Cerebellar nuclear complex (tissue), 1 donor: ENCODE data around the gene SPRY4.
A peak's percentile ranks its signal among the peaks of the same experiment; 100 is the strongest.
"Not testable (repeated sequence)": the region's sequence is repeated elsewhere in the genome, so short reads cannot be mapped to it uniquely, and the experiment has no call there.

Experiments
- DNase-seq, 2 experiments: peaks; one replicate each; lab custom pipeline; 2025; lab: John Stamatoyannopoulos, UW

The SPRY4 gene, protein sequence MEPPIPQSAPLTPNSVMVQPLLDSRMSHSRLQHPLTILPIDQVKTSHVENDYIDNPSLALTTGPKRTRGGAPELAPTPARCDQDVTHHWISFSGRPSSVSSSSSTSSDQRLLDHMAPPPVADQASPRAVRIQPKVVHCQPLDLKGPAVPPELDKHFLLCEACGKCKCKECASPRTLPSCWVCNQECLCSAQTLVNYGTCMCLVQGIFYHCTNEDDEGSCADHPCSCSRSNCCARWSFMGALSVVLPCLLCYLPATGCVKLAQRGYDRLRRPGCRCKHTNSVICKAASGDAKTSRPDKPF

DNA sequence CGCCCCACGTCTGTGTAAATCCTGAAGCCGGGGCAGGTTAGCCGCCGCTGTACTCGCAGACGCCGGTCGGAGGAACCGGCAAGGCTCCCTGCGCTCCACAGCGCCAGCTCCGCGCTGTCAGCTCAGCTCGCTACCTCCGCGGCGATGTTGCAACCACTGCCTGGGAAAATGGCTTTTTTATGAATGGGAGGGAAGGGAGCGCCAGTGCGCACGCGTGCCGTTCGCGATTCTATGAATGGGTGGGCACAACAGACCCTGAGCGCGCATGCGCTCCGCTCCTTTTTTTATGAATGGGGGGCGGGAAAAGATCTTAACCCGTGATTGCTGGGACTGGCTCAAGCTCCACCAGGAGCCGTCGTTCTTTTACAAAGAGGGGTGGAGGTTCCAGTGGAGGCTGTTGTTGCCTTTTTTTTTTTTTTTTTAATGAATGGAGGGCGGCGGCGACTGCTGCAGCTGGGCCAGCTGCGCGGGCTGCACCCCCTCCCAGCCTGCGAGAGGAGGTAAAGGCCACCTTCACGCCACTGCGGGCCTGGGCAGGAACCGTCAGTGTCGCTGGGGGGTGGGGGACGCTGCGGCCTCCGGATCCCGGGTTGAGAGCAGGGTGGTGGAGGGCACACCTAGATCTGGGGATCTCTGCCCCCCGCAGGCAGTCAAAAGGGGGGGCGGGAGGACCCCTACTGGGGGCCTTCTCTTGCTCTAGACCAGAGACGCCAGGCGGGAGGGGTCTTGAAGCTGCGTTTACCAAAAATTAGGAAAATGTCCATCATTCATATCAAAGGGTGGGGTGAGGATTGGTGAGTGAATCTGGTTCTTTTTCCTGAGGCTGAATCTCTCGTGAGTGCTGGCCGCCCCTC, at the start of gene SPRY4:
Gene SPRY4 (minus strand): TSS at position 151 of the 854 bp plus-strand sequence. CDS start 9,913 bp downstream, outside the sequence.
- DNase-seq = peak in 1 of 2 experiments; percentile 77

DNA sequence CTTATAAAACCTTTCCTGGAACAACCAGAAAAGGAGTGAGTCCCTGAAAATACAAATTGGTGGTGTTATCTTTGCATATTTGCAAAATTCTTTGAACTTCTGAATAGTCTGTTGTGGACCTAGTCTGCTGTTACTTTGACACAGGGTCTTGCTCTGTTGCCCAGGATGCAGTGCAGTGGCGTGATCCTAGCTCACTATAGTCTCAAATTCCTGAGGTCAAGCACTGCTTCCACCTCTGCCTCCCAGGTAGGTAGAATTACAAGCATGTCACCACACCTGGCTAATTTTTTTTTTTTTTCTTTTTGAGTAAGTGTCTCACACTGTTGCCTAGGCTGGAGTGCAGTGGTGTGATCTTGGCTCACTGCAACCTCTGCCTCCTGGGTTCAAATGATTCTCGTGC, 43.7 kb upstream of the SPRY4 start:
- no peak for DNase-seq

DNA sequence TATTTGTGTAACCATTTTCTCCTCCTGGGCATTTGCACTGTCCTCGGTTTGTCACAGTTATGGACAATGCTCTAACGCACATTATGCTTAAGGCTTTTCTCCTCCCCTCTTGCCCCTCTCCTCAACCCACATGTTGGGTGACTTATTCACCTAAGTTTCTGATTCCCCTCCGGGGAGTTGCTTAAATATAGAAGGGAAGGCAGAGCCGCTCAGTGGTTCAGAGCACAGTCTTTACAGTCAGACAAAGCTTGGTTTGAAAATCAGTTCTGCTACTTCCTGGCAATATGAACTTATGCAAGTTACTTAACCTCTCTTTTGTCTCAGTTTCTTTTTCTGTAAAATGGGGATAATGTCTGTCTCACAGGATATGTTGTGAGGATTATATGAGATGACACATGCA, 41.2 kb upstream of the SPRY4 start:
- no peak for DNase-seq

DNA sequence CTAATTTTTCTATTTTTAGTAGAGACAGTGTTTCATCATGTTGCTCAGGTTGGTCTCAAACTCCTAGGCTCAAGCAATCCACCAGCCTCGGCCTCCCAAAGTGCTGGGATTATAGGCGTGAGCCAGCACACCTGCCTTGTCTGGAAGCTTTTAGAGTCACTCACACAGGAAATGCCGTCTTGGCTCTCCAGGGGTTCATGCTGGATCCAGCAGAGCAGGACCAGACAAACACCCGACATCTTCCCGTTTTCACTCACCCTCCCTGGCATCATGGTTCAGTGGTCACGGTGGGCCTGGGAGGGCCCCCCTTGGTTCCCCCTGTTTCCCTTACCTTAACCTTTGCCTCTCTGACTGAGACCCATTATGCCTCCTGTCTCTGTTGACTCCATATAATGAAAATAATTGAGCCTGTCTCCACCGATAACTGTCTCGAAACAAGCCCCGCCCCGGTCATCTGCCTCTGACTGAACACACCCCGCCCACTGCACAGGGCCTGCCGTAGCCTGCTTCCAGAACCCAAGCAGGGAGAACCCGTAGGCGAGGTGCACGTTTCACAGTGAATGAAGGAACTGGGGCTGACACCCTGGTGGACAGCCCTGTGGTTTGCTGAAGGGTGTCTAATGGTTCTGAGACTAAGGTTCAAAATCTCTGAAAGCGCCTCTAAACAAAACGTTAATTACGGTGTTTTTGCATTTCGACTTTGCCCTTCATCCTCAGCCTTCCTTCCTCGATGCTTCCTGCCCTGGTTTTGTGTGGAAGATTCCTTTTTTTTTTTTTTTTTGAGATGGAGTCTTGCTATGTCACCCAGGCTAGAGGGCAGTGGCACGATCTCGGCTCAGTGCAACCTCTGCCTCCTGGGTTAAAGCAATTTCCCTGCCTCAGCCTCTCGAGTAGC, 39.7 kb upstream of the SPRY4 start:
- no peak for DNase-seq

DNA sequence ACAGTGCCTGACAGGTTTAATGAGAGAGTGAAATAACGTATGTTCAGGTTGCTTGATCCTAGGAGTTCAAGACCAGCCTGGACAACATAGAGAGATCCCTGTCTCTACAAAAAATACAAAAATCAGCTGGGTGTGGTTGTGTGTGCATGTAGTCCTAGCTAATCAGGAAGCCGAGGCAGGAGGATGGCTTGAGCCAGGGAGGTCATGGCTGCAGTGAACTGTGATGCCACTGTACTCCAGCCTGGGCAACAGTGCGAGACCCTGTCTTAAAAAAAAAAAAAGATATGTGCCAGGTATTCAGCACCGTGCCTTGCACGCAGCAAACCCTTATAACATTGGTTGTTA, 38.8 kb upstream of the SPRY4 start:
- no peak for DNase-seq

DNA sequence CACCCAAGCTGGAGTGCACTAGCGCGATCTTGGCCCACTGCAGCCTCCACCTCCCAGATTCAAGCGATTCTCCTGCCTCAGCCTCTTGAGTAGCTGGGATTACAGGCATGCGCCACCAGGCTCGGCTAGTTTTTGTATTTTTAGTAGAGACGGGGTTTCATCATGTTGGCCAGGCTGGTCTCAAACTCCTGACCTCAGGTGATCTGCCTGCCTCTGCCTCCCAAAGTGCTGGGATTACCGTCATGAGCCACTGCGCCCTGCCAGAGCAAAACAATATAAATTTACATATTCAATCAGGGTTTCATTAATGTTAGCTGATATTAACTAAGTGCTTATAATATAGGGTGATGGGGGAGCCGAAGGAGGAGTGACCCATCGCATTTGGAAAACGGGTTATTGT, 37.4 kb upstream of the SPRY4 start:
- not testable (repeated sequence) for DNase-seq

DNA sequence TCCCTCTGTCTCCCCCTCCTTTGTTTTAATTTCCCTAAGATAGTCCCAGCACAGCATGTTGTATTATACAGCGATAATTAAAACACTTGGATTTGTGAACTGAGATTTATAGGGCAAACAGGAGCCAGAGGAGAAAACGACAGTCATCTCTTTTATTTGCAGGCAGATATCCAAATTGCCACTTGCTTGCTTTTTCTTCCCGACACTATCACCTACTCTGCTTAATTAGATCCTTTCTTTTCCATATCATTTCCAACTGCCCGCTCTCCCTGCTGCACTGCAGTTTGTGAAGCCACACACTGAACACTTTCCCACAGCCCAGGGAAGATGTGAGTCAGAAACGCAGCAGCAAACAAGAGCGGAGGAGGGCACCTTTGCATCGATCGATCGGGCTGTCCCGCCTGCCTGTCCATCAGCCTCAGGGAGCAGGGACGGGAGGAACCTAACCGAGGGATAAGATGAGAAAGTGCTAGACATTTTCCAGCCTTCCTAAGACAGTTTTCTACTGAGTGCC, 35.8 kb upstream of the SPRY4 start:
- no peak for DNase-seq

DNA sequence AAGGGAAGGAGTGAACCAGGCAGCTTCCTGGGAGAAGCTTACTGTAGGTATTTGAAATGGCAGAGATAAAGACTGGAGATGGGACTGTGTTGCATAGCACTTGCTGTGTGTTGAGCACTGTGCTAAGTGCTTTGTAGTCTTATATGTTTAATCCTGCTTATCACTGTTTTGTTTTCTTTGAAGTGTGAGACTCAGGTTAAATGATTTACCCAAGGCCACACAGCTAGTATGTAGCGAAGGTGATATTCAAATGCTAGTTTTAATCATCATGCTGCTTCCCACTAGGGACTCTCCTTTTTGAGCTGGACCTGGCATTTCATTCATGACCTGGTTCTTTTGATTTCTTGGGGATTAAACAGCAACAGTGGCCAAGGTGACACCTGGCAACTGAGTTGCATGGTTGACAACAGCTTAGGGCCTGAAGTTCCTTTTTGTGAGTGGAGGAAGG, 35.3 kb upstream of the SPRY4 start:
- no peak for DNase-seq

DNA sequence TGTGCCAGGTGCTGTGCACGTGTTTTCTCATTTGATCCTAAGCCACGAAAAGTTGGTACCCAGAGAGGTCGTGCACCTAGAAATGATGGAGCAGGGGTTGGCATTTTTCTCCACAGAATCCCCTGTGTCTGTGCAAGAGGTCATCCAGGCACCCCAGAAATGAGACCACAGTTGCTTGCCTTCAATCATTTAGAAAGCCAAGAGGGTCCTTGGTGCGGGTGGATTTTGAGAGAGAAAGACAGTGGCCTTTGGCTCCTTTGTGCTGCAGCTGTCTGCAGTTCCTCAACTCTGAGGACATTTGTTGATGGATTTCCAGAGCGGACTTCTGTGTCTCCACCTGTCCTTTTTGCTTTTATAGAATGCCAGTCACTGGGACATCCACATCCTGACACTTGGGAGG, 33.8 kb upstream of the SPRY4 start:
- no peak for DNase-seq

DNA sequence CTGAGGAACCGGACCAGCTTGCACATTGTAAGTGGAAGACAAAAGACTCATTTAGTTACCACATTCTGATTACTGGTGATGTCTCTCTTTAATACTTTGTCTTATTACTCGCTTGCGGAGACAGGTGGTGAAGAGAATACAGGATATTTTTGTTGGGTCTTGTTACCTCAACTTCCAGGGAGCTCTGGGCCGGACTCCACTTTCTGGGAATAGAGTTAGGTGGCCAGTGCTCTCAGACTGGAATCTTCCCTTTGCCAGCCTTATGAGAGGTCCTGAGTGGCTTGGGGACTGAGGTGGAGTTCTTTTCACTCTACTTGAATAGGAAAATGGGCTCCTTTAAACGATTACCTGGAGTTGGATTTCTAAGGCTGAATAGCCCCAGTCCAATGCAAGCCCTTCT, 33.3 kb upstream of the SPRY4 start:
- DNase-seq = no peak

DNA sequence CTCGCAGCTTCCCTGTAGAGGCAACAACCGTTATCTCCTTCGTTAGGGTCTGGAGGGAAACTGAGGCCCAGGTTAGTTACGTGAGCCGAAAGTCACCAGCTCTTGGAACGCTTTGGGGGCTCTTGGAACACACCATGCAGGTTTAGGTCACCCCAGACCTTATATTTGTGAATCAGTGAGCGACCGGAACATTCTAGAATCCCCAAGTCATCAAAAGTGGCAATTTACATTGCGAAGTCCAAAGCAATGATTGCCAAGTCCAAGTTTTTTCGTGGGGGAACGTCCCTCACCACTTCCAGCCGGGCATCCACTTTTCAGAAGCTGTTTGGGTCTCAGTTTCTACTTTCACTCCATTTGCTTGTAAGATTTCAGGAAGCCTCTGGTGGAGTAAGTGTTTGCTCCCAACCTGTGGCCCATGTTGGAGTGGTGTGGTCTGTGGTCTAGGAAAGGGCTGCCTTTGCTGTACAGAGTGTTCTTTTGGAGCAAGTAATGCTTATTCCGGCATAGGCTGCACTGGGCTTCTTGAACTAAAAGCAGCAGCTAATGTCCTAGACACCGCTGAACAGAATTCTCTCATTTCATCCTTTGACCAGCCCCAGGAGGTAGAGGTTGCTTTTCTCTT, 32.8 kb upstream of the SPRY4 start:
- no peak for DNase-seq

DNA sequence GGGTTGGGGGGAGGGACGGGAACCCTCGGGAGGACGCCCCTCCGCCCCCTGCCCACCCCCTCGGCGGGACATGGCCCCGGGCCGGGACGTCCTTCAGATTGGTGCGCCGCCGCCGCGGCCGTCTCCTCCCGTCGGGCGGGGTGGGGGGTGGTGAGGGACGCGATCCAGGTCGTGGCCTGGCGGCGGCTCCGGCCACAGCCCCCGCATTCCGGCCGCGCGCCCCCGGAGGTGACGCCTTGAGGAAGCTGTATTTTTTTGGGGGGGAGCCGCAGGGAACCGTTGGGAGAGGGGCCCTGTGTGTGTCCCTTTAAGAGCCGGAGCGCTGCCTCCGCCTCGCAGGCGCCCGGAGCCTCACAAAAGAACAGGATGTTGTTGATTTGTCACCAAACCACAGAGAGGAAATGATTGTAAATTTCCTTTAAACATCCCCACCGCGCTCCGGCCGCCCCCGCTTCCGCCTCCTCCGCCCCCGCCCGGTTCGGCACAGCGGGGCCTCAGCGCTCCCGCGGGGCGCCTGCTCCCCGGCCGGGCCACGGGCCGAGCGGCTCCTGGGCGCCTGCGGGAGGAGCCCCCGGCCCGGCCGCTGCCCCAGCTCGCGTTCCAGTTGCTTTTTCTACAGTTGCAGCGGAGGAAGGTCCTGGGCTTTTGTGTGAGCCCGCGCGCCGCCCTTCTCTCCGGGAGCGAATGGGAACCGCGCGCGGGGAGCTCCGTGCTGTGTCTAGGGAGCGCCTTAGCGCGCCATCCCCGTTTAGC, 32.1 kb upstream of the SPRY4 start:
- peak in 1 of 2 experiments; percentile 2 for DNase-seq

DNA sequence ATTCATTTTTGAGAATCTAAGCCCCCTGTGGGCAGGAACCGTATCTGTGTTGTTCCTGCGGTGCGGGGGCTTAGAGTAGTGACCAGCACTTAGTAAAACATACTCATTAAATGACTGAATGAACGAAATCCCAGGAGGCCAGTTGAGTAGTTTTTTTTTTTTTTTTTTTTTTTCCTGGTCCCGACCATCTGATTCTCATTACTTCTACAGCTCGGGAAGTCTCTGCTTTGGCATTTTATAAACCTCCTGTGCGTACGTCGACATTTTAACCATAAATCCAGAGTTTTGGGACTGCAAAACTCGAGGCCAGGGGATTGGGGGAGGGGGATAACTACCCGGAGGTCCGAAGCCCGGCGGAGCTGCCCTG, 31.5 kb upstream of the SPRY4 start:
- DNase-seq = no peak

DNA sequence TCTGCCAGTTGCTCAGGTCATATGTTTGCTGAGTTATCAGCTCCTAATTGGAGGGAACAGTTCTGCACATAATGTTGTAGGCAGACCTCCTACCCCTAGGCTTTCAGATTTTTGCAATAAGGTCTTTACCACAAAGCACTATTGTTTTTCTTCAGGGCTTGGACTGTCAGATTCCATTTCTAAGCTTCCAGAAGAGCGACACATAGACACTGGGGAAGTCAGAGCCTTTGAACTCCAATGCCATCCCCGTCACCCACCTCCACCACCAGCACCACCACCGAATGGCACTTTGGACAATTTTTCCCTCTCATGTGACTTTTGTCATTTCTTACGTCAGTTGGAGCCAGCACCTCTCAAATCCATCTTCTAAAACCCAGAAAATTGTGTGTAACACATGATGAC, 28.3 kb upstream of the SPRY4 start:
- no peak for DNase-seq

DNA sequence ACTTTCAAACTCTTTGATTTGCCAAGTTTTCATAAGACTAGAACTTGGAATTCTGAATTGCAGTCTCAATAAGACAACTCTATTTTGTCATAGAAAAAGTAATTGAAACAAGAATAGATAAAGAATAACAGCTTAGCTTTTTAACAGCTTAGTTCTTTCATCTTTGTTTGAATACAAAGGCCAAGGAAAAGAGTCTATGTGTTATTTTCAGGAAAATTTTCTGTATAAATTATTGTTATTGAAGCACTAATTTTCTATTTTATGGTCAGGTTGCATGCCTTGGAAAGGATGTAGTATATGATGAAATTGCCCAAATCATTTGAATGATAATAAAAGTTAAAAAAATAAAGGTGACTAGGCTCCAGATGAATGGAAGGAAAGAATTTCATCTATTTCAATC, 25.2 kb upstream of the SPRY4 start:
- DNase-seq = no peak

DNA sequence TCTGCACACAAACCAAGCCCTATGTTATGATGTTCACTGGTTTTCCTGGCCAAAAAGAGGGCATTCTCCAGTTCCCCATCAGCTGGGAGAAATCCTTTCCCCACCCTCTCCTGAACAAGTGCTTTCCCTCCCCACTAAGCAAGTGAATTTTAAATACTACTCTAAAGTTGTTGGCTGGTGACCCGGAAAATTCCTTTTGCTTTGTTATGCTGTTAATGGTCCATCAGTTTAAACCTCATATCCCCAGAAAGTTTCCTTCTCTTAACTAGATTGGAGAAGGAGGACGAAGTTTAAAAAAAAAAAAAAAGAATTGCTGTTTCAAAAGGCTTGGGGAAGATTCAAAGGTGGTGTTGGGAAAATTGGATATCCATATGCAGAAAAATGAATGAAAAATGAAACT, 21.9 kb upstream of the SPRY4 start:
- no peak for DNase-seq

DNA sequence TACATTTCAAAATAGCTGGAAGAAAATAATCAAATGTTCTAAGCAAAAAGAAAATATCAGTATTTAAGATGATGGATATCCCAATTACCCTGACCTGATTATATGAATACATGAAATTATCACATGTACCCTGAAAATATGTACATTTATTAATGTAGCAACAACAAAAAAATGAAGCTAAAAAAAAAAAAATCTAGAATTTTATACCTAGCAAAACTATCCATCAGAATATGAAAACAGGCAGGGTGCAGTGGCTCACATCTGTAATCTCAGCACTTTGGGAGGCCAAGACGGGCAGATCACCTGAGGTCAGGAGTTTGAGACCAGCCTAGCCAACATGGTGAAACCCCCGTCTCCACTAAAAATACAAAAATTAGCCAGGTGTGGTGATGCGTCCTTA, 20.1 kb upstream of the SPRY4 start:
- DNase-seq = not testable (repeated sequence)

DNA sequence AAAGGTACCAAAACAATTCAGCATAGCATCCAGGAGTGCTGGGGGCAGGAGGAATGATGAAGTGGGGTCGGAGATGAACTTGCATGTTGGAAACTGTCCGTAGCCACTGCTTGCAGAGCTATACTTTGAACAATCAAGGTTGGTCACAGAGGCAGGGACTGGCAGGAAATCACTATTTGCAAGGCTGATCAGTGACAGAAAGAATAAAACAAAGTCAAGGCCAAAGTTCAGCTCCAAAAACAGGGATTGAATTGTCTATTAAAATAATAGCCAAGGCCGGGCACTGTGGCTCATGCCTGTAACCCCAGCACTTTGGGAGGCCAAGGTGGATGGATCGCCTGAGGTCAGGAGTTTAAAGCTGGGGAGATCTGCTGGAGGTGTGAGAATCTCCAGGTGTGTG, 18.7 kb upstream of the SPRY4 start:
- DNase-seq = no peak

DNA sequence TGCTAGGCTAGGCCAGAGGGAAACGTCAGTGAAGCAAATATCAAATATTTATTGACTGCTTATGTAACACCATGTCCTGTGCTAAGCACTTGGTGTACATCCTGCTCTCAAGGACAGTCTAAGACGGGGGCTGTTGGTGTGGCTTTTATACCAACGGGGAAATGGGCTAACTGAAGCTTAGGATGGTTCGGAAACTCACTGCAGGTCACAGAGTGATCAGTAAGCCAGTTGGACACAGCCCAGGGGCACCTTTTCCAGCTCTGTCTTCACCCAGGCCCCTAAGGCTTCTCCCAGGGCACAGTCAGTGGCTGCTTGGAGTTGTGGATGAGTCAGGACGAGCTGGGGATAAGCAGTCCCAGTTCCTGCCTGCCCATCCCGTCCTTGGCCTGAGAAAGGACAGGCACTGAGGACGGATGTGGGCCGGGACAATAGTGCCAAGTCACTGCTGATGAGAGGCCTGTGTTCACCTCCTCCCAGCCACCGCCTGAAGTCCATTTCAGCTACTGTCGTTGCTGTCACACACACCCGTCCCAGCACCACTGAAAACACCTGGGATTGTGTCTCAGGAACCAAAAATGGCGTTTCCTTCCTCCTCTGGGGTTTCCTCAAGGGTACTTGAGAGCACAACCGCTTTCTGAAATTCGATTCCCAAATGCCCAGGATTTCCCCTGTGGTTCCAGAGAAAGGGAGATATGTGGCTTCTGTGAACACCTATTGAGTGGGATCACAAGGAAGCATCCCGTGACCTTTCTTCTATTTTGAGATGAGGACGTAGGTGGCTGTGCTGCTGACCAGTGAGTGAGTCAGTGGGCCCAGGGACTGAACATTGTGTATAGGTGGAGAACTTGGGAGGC, 17.5 kb upstream of the SPRY4 start:
- DNase-seq = no peak

DNA sequence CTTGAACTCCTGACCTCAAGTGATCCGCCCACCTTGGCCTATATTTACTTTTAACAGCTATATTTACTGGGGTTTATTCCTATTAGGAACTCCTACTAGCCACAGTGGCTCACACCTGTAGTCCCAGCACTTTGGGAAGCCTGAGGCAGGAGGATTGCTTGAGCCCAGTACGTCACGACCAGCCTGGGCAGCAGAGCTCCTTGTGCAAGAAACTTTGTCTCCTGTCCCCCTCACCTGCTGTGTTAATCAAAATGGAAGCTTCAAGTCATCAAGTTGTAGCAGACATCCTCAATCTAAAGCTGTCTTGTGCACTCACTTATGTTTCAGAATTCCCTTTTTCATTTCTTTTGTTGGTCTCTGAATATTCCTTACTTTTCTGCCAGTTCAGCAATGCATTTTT, 15.0 kb upstream of the SPRY4 start:
- no peak for DNase-seq
